Heart left ventricle (tissue), 16 donors: ENCODE measurements around the gene LRP10. TPM values are rescaled to one million over a fixed set of nuclear protein-coding genes. Genes with fewer than 3 reads are reported as not detected.
"Not testable (repeated sequence)": the region's sequence is repeated elsewhere in the genome, so short reads cannot be mapped to it uniquely, and the experiment has no call there.

Experiments
- ATAC-seq, 4 donors: fragments of 200-7000 bp; cut with Tn5 transposase; one replicate each; pipeline ENCODE4 v1.9.1; 2020 to 2022; ENCODE audit warnings: moderate library complexity in 4 of 4, mild to moderate bottlenecking in 3 of 4, moderate number of reproducible peaks in 1 of 4
- DNase-seq, 5 donors: peaks; one replicate each; pipeline ENCODE4 v3.0.0-alpha.2; 2020
- H3K27ac ChIP-seq, 12 donors: fragments of 200-600 bp; sonication (generic) in 4 of 12; one replicate each; pipeline versions ENCODE4 v1.5.0 to v1.8.0; 2016 to 2022; ENCODE audit warnings: mild to moderate bottlenecking in 2 of 12
- H3K27me3 ChIP-seq, 9 donors: fragments of 200-600 bp; sonication (generic) in 2 of 9; one replicate each; pipeline versions ENCODE4 v1.5.1 to v1.8.0; 2016 to 2022; ENCODE audit warnings: mild to moderate bottlenecking in 3 of 9
- H3K36me3 ChIP-seq, 9 donors: fragments of 200-600 bp; sonication (generic) in 2 of 9; one replicate each; pipeline versions ENCODE4 v1.5.0 to v1.8.0; 2018 to 2022; ENCODE audit warnings: mild to moderate bottlenecking in 2 of 9
- H3K4me1 ChIP-seq, 12 donors: fragments of 200-600 bp; sonication (generic) in 4 of 12; one replicate each; pipeline versions ENCODE4 v1.5.0 to v1.8.0; 2016 to 2022; ENCODE audit warnings: mild to moderate bottlenecking in 3 of 12
- H3K4me3 ChIP-seq, 12 donors: fragments of 200-600 bp; sonication (generic) in 4 of 12; one replicate each; pipeline versions ENCODE4 v1.5.0 to v1.8.0; 2017 to 2022; ENCODE audit warnings: mild to moderate bottlenecking in 9 of 12, moderate library complexity in 4 of 12
- H3K9me3 ChIP-seq, 12 donors: fragments of 200-600 bp; sonication (generic) in 4 of 12; one replicate each; pipeline versions ENCODE4 v1.5.0 to v1.8.0; 2016 to 2022; ENCODE audit warnings: mild to moderate bottlenecking in 1 of 12
- CTCF ChIP-seq, 12 donors: fragments of 200-600 bp; sonication (generic) in 4 of 12; IDR thresholded peaks; one replicate each; pipeline versions ENCODE4 v1.5.0 to v1.8.0; 2018 to 2022; ENCODE audit warnings: antibody characterized with exemption in 12 of 12, mild to moderate bottlenecking in 5 of 12
- POLR2A ChIP-seq, 2 donors: fragments of 450-650 bp; IDR thresholded peaks; one replicate each; pipeline ENCODE4 v1.6.1; 2017; ENCODE audit warnings: antibody characterized with exemption in 2 of 2, mild to moderate bottlenecking in 2 of 2, moderate library complexity in 2 of 2
- WGBS, 4 donors: extraction: QIAGEN DNeasy Blood & Tissue Kit in 2 of 4; methylation state at CpG; one replicate each; pipeline versions ENCODE4 v1.1.5 to v1.1.7; 2013 to 2018; 5-methylcytosine and 5-hydroxymethylcytosine counted together
- intact Hi-C, 10 donors: fragments of 100-400 bp; cut with DNase I; formaldehyde crosslinking; loops; one replicate each; pipeline versions ENCODE4 v1.11.1 to v1.14.2; 2022
- polyA plus RNA-seq, 2 donors: library from polyadenylated mRNA; stranded (reverse); fragments of 200-250 nt; gene quantifications; one replicate each; pipeline ENCODE4 v1.2.3, GENCODE V29; 2013
- total RNA-seq, 9 donors: library from RNA; depleted of rRNA in 2 of 9; stranded (reverse); fragments of >200 nt in 2 of 9; fragmentation: NEBNext Ultra II Directional in 3 of 9; extraction: Animal tissue kit (Norgen Biotek cat#: 25700) in 3 of 9; gene quantifications; one replicate each; pipeline versions ENCODE4 v1.1.0 to v1.2.4, GENCODE V29; 2016 to 2023
- donor health status: ischemic (EF 13 %, LVEDD 7.1; RV severe dilation, severe dysfunction).
- donor health status: healthy with polysubstance abuse.
- donor health status: DM: no; HTN: yes; CAD: no.
- donor health status: DM: no; HTN: no; CAD: no.
- donor health status: ischemic (EF 25% LVEDD 6.9; RV normal size, moderate dysfunction).
- donor health status: ischemic (EF 25% LVEDD 5.7; RV mildly dilated, moderate dysfunction).
- donor health status: healthy.
- donor health status: DM: yes; HTN: yes; CAD: no.
- donor health status: ischemic (EF 35%, LVEDD 5.7; RV mildly dilated, moderate dysfunction).
- donor health status: nonischemic (EF 11% LVEDD 7.7; RV severe dilation, severe dysfunction).
- donor health status: DM: yes; HTN: yes; CAD: no.
- donor health status: PGD.
- donor health status: ischemic (EF 29% LVEDD 5.4; RV normal size, mild dysfunction).
- donor health status: nonischemic (EF 23%, LVEDD 6.1; RV moderate dilation, normal function).

Gene LRP10
- total and polyA plus RNA-seq, 11 donors, result 11.0 to 128 (median 64.5) TPM

- H3K9me3 ChIP-seq, result no peaks in the 10 kb centered on the region
- DNase-seq (no peak), ATAC-seq (no peak)
- H3K4me1 ChIP-seq, result peaks cover 0 to 40% (median 11%) of the 10 kb centered on the region in 12 donors
- no peaks in the 10 kb centered on the region for H3K36me3 ChIP-seq
- 54 to 57% (median 55%) methylated on average over 8 of the region's 8 CpGs for WGBS, 4 donors
- TF ChIP-seq CTCF (IDR thresholded peaks at IDR 0.05), result no peak
- TF ChIP-seq POLR2A (IDR thresholded peaks at IDR 0.05), result no peak
- intact Hi-C loops, result loop anchor here in 7 of 10 donors (5.0 to 10.0 kb wide), 5 partner anchors 80 to 440 kb away; no protein-coding TSS in a partner anchor
- no peak overlapping the region for H3K4me3 ChIP-seq
- no peaks in the 10 kb centered on the region for H3K27me3 ChIP-seq
- H3K27ac ChIP-seq, result no peak overlapping the region
These were observed 46.7 kb upstream of the LRP10 start for GRCh38 chr14:22824711-22825359.

GRCh38 chr14:22829076-22829660 lies 42.4 kb upstream of the LRP10 start:
- peak in 2 of 4 donors; percentile 13 to 16 for ATAC-seq
- intact Hi-C loops, result loop anchor here in 6 of 10 donors (2.0 to 10.0 kb wide), 5 partner anchors 22 to 444 kb away; no protein-coding TSS in a partner anchor
- Histone ChIP-seq H3K4me1 (peaks cover 0 to 21% (median 12%) of the 10 kb centered on the region in 12 donors), H3K36me3 (peaks cover 0 to 22% (median 15%) of the 10 kb centered on the region in 9 donors), H3K27ac (peak overlapping the region; percentile 53 to 87 (median 80)), H3K4me3 (peak overlapping the region; percentile 66 to 93 (median 78))
- not testable (repeated sequence) for H3K9me3 ChIP-seq, H3K27me3 ChIP-seq, DNase-seq
- 78 to 83% (median 78%) methylated on average over 12 of the region's 12 CpGs for WGBS, 4 donors

GRCh38 chr14:22829661-22830442 lies 41.7 kb upstream of the LRP10 start, which contains the start of gene MRPL52:
TSS of gene MRPL52 (plus strand) at chr14:22829887. CDS start at chr14:22829913, 26 bp downstream.
- intact Hi-C loops, result loop anchor here in 6 of 10 donors (2.0 to 10.0 kb wide), 6 partner anchors 21 to 445 kb away; partner anchors contain the start of gene RBM23 (in 1 of the 6)
- ATAC-seq, result peak; percentile 88 to 98 (median 98)

More at GRCh38 chr14:22829661-22830442, 41.7 kb upstream of the LRP10 start, which contains the start of gene MRPL52:
- Histone ChIP-seq H3K9me3 (no peaks in the 10 kb centered on the region), H3K27me3 (no peaks in the 10 kb centered on the region), H3K4me3 (peak within 1 kb of the TSS; percentile 66 to 93 (median 78)), H3K27ac (peak within 1 kb of the TSS; percentile 53 to 87 (median 80)), H3K4me1 (peaks cover 0 to 17% (median 11%) of the 10 kb centered on the region in 12 donors), H3K36me3 (peaks cover 0 to 29% (median 22%) of the 10 kb centered on the region in 9 donors)
- DNase-seq, result peak; percentile 91 to 94 (median 92)
- TF ChIP-seq POLR2A (IDR thresholded peaks at IDR 0.05), result peak in 1 of 2 donors; percentile 20
- no peak for TF ChIP-seq CTCF (IDR thresholded peaks at IDR 0.05)
- 0 to 1% (median 1%) methylated on average over 23 to 41 of the region's 41 CpGs for WGBS, 4 donors
